Heart right ventricle (tissue), 16 donors: ENCODE results near the gene MEOX2. TPM values are rescaled to one million over a fixed set of nuclear protein-coding genes. Genes with fewer than 3 reads are reported as not detected.

Experiments
- ATAC-seq, 8 donors: fragments of 200-7000 bp; cut with Tn5 transposase; one replicate each; pipeline ENCODE4 v1.9.1; 2020; ENCODE audit warnings: mild to moderate bottlenecking in 8 of 8, moderate library complexity in 8 of 8, moderate number of reproducible peaks in 1 of 8
- DNase-seq, 2 donors: peaks; one replicate each; pipeline ENCODE4 v3.0.0-alpha.2; 2020
- H3K27ac ChIP-seq, 10 donors: fragments of 200-600 bp; sonication (generic) in 2 of 10; one replicate each; pipeline versions ENCODE4 v1.5.0 to v1.8.0; 2020 to 2022; ENCODE audit warnings: mild to moderate bottlenecking in 3 of 10
- H3K27me3 ChIP-seq, 7 donors: fragments of 200-600 bp; one replicate each; pipeline ENCODE4 v1.8.0; 2021 to 2022; ENCODE audit warnings: mild to moderate bottlenecking in 2 of 7
- H3K36me3 ChIP-seq, 9 donors: fragments of 200-600 bp; sonication (generic) in 1 of 9; one replicate each; pipeline versions ENCODE4 v1.5.0 to v1.8.0; 2020 to 2022; ENCODE audit warnings: mild to moderate bottlenecking in 2 of 9
- H3K4me1 ChIP-seq, 9 donors: fragments of 200-600 bp; sonication (generic) in 1 of 9; one replicate each; pipeline versions ENCODE4 v1.5.0 to v1.8.0; 2020 to 2022; ENCODE audit warnings: mild to moderate bottlenecking in 4 of 9
- H3K4me3 ChIP-seq, 10 donors: fragments of 200-600 bp; sonication (generic) in 2 of 10; one replicate each; pipeline versions ENCODE4 v1.5.0 to v1.8.0; 2020 to 2022; ENCODE audit warnings: mild to moderate bottlenecking in 7 of 10, moderate library complexity in 2 of 10
- H3K9me3 ChIP-seq, 11 donors: fragments of 200-600 bp in 10 of 11; sonication (generic) in 2 of 11; one replicate each; pipeline versions ENCODE4 v1.5.0 to v1.8.0; 2013 to 2022; ENCODE audit warnings: mild to moderate bottlenecking in 2 of 11, control low read depth in 1 of 11, moderate library complexity in 1 of 11
- WGBS, 2 donors: extraction: QIAGEN DNeasy Blood & Tissue Kit; methylation state at CpG; one replicate each; pipeline ENCODE4 v1.1.7; 2013; ENCODE audit warnings: inconsistent platforms in 1 of 2; 5-methylcytosine and 5-hydroxymethylcytosine counted together
- intact Hi-C, 10 donors: fragments of 100-400 bp; cut with DNase I; formaldehyde crosslinking; loops; one replicate each; pipeline versions ENCODE4 v1.11.1 to v1.14.2; 2022
- polyA plus RNA-seq, 2 donors: library from polyadenylated mRNA; stranded (reverse); fragments of 200-250 nt; gene quantifications; one replicate each; pipeline ENCODE4 v1.2.3, GENCODE V29; 2013
- total RNA-seq, 10 donors: library from RNA; stranded (reverse); fragmentation: NEBNext Ultra II Directional in 3 of 10; extraction: Animal tissue kit (Norgen Biotek cat#: 25700) in 3 of 10; gene quantifications; one replicate each; pipeline versions ENCODE4 v1.2.1 to v1.2.4, GENCODE V29; 2021 to 2023
- TF ChIP-seq, protein P1 (sequence below), 9 donors: fragments of 200-600 bp; sonication (generic) in 2 of 9; IDR thresholded peaks; one replicate each; pipeline versions ENCODE4 v1.5.0 to v1.8.0; 2021 to 2022; ENCODE audit warnings: antibody characterized with exemption in 9 of 9, mild to moderate bottlenecking in 5 of 9, moderate library complexity in 1 of 9
- donor health status: Arrhythmogenic right ventricular cardiomyopathy.
- donor health status: ischemic (EF 13 %, LVEDD 7.1; RV severe dilation, severe dysfunction).
- donor health status: healthy with polysubstance abuse.
- donor health status: DM: no; HTN: yes; CAD: no.
- donor health status: DM: no; HTN: no; CAD: no.
- donor health status: ischemic (EF 25% LVEDD 6.9; RV normal size, moderate dysfunction).
- donor health status: ischemic (EF 25% LVEDD 5.7; RV mildly dilated, moderate dysfunction).
- donor health status: healthy.
- donor health status: DM: yes; HTN: yes; CAD: no.
- donor health status: Ischemic cardiomyopathy.
- donor health status: ischemic (EF 35%, LVEDD 5.7; RV mildly dilated, moderate dysfunction).
- donor health status: nonischemic (EF 11% LVEDD 7.7; RV severe dilation, severe dysfunction).
- donor health status: DM: yes; HTN: yes; CAD: no.
- donor health status: PGD.
- donor health status: ischemic (EF 29% LVEDD 5.4; RV normal size, mild dysfunction).
- donor health status: nonischemic (EF 23%, LVEDD 6.1; RV moderate dilation, normal function).

MEOX2 gene
- total and polyA plus RNA-seq, 12 donors: 5.2 to 14.1 (median 7.9) TPM

DNA sequence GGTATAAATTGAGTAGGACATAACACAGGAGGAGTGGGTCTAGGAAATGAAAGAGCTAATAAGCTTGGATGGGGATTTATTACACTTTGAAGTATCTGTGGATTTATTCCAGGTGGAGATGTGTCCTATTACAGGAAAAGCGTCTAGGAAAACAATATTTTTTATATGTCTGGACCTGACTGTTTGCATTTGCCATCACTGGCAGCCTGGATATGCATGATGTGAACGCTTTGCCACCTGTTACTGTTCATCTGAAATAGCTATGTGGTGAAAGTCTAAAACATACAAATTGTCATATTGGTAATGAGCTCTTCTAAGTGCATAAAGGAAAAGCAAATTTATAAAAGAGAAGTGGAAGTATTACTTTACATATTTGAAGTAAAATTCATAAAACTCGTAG, 93.1 kb downstream of the MEOX2 start:
- Histone ChIP-seq H3K36me3 (no peaks in the 10 kb centered on the region), H3K4me3 (no peak overlapping the region), H3K9me3 (peaks cover 0 to 11% (median 0%) of the 10 kb centered on the region in 11 donors), H3K4me1 (no peaks in the 10 kb centered on the region), H3K27me3 (no peaks in the 10 kb centered on the region), H3K27ac (no peak overlapping the region)
- intact Hi-C loops: no loop called here
- TF ChIP-seq, protein P1, sequence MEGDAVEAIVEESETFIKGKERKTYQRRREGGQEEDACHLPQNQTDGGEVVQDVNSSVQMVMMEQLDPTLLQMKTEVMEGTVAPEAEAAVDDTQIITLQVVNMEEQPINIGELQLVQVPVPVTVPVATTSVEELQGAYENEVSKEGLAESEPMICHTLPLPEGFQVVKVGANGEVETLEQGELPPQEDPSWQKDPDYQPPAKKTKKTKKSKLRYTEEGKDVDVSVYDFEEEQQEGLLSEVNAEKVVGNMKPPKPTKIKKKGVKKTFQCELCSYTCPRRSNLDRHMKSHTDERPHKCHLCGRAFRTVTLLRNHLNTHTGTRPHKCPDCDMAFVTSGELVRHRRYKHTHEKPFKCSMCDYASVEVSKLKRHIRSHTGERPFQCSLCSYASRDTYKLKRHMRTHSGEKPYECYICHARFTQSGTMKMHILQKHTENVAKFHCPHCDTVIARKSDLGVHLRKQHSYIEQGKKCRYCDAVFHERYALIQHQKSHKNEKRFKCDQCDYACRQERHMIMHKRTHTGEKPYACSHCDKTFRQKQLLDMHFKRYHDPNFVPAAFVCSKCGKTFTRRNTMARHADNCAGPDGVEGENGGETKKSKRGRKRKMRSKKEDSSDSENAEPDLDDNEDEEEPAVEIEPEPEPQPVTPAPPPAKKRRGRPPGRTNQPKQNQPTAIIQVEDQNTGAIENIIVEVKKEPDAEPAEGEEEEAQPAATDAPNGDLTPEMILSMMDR (IDR thresholded peaks at IDR 0.05): no peak
- no peak for ATAC-seq
- 92 to 95% methylated on average over 3 of the region's 3 CpGs for WGBS, 2 donors
- no peak for DNase-seq

DNA sequence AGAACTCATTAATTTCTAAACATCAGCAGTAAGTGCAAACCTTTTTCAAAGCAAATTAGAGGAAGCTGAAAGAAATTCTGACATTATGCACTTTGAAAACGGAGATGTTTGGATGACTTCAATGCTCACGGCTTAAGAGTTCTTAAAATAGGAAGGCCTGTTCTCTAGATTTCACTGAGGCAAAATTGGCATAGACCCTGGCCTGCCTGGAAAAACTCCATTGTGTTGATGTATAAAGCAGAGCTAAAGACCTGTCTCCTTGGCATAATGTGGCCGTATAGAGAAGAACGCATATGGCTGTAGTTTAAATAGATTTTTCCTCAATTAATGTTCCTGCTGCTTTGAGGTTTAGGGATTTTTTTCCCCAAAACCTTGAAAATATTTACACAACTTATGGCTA, 100.2 kb downstream of the MEOX2 start:
- Histone ChIP-seq H3K36me3 (no peaks in the 10 kb centered on the region), H3K9me3 (peaks cover 0 to 32% (median 11%) of the 10 kb centered on the region in 11 donors), H3K27me3 (no peaks in the 10 kb centered on the region), H3K4me3 (no peak overlapping the region), H3K27ac (no peak overlapping the region), H3K4me1 (peaks cover 0 to 6% (median 0%) of the 10 kb centered on the region in 9 donors)
- intact Hi-C loops: no loop called here
- DNase-seq: no peak
- 83 to 86% methylated on average over 4 of the region's 4 CpGs for WGBS, 2 donors
- TF ChIP-seq, protein P1 (IDR thresholded peaks at IDR 0.05): no peak
- no peak for ATAC-seq

DNA sequence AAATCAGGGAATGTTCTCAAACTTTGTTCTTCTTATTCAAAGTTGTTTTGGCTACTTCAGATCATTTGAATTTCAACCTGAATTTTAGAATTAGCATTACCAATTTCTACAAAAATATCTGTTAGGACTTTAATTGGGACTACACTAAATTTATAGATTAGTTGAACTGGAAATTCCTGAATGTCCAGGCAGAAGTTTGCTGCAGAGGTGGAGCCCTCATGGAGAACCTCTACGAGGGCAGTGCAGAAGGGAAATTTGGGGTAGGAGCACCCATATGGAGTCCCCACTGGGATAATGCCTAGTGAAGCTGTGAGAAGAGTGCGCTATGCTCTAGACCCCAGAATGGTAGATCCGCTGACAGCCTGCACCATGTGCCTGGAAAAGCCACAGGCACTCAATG, 101.9 kb downstream of the MEOX2 start:
- DNase-seq (no peak), ATAC-seq (no peak)
- H3K27me3 ChIP-seq: no peaks in the 10 kb centered on the region
- intact Hi-C loops: no loop called here
- peaks cover 0 to 31% (median 11%) of the 10 kb centered on the region in 11 donors for H3K9me3 ChIP-seq
- no peaks in the 10 kb centered on the region for H3K36me3 ChIP-seq
- 92 to 99% methylated on average over 3 of the region's 3 CpGs for WGBS, 2 donors
- TF ChIP-seq, protein P1 (IDR thresholded peaks at IDR 0.05): no peak
- no peak overlapping the region for H3K27ac ChIP-seq
- peaks cover 0 to 16% (median 5%) of the 10 kb centered on the region in 9 donors for H3K4me1 ChIP-seq
- no peak overlapping the region for H3K4me3 ChIP-seq

DNA sequence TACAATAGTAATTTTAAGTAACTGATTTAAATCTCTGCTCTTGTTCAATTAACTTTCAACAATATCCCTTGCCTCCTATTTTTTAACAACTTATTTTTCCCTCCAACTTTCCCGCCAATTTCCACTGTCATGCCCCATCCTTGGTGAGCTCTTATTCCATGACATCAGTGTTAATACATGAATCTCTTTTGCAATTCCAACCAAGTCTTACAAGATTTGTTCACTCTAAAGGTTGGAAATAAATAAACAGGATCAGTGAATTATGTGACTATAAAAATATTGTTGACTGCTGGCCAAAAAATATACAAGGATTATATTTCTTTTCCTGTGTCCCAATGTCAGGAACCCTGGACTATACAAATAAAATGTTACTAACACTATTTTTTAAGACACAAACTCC, 103.7 kb downstream of the MEOX2 start:
- Histone ChIP-seq H3K4me1 (peaks cover 0 to 16% (median 5%) of the 10 kb centered on the region in 9 donors), H3K4me3 (no peak overlapping the region), H3K9me3 (peaks cover 0 to 31% (median 11%) of the 10 kb centered on the region in 11 donors), H3K36me3 (no peaks in the 10 kb centered on the region), H3K27ac (no peak overlapping the region), H3K27me3 (no peaks in the 10 kb centered on the region)
- WGBS, 2 donors: 81 to 84% methylated on average over 1 of the region's 1 CpG
- TF ChIP-seq, protein P1 (IDR thresholded peaks at IDR 0.05): no peak
- DNase-seq (no peak), ATAC-seq (no peak)
- intact Hi-C loops: no loop called here
